B cell (primary cell): ENCODE measurements around the gene RAB3IL1. TPM values are rescaled to one million over a fixed set of nuclear protein-coding genes. Genes with fewer than 3 reads are reported as not detected.

Source experiments
- ATAC-seq: fragments of 200-7000 bp; cut with Tn5 transposase; one replicate; pipeline ENCODE4 v1.10.0; 2021; ENCODE audit warnings: low read depth, mild to moderate bottlenecking, moderate number of reproducible peaks, moderate library complexity
- CTCF ChIA-PET: fragments of 350-600 bp; sonication (Branson Sonifier 250); formaldehyde crosslinking; loops from one replicate; lab custom pipeline; 2021; ENCODE audit warnings: antibody characterized with exemption, inconsistent platforms; lab: Charles Lee
- POLR2A ChIA-PET: fragments of 350-600 bp; sonication (Branson Sonifier 250); formaldehyde crosslinking; loops from one replicate; lab custom pipeline; 2021; ENCODE audit warnings: antibody characterized with exemption; lab: Charles Lee
- DNase-seq: peaks from one replicate; pipeline ENCODE4 v3.0.0; 2013
- H2AFZ ChIP-seq: 2 replicates; pipeline ENCODE4 v1.6.1; 2012; ENCODE audit warnings: mild to moderate bottlenecking, low read depth, low read length; ENCODE audit not compliant: insufficient read depth, poor library complexity, severe bottlenecking
- H3K27ac ChIP-seq, 2 donors: 1 replicate in 1 of 2; 2 replicates in 1 of 2; pipeline ENCODE4 v1.5.1; 2012 to 2013; ENCODE audit warnings: low read length in 2 of 2, mild to moderate bottlenecking in 2 of 2, moderate library complexity in 1 of 2
- H3K27me3 ChIP-seq, 4 experiments: fragments of 200-600 bp in 1 of 4; sonication (generic) in 1 of 4; replicated peaks in 1 of 4; 1 replicate in 2 of 4; 2 replicates in 2 of 4; pipeline versions ENCODE4 v1.6.1 to v1.7.0; 2013 to 2016; ENCODE audit warnings: low read length in 3 of 4, mild to moderate bottlenecking in 2 of 4, mixed read lengths in 1 of 4, moderate library complexity in 1 of 4; ENCODE audit not compliant: insufficient read depth in 4 of 4, control insufficient read depth in 3 of 4; ENCODE audit errors: control extremely low read depth in 1 of 4
- H3K36me3 ChIP-seq, 2 experiments: replicated peaks in 1 of 2; 1 replicate in 1 of 2; 2 replicates in 1 of 2; pipeline versions ENCODE4 v1.6.1 to v1.7.1; 2013; ENCODE audit warnings: low read length in 1 of 2; ENCODE audit not compliant: insufficient read depth in 2 of 2, control insufficient read depth in 1 of 2; ENCODE audit errors: control extremely low read depth in 1 of 2, extremely low read depth in 1 of 2
- H3K4me1 ChIP-seq, 2 donors: fragments of 200-600 bp in 1 of 2; sonication (generic) in 1 of 2; 1 replicate in 1 of 2; 2 replicates in 1 of 2; pipeline versions ENCODE4 v1.5.1 to v1.6.1; 2013 to 2017; ENCODE audit warnings: low read length in 2 of 2; ENCODE audit not compliant: control insufficient read depth in 2 of 2, insufficient read depth in 2 of 2
- H3K4me2 ChIP-seq: replicated peaks from 2 replicates; pipeline ENCODE3; 2012; ENCODE audit warnings: mild to moderate bottlenecking, low read depth, low read length; ENCODE audit not compliant: poor library complexity, severe bottlenecking
- H3K4me3 ChIP-seq, 5 experiments: fragments of 200-600 bp in 1 of 5; sonication (generic) in 1 of 5; 1 replicate in 3 of 5; 2 replicates in 2 of 5; pipeline versions ENCODE4 v1.5.1 to v1.7.0; 2011 to 2016; ENCODE audit warnings: low read length in 4 of 5, mild to moderate bottlenecking in 4 of 5, low read depth in 2 of 5, control low read depth in 1 of 5, moderate library complexity in 1 of 5; ENCODE audit not compliant: insufficient read depth in 1 of 5; ENCODE audit errors: control extremely low read depth in 1 of 5, extremely low read depth in 1 of 5
- H3K79me2 ChIP-seq: fragments of 200-600 bp; sonication (generic); one replicate; pipeline ENCODE4 v1.6.0; 2016; ENCODE audit warnings: low read length; ENCODE audit not compliant: control insufficient read depth, insufficient read depth
- H3K9ac ChIP-seq: fragments of 200-600 bp; sonication (generic); 2 replicates; pipeline ENCODE4 v1.6.1; 2017; ENCODE audit warnings: mild to moderate bottlenecking, low read length, moderate library complexity
- H3K9me3 ChIP-seq, 3 donors: one replicate each; pipeline versions ENCODE4 v1.6.1 to v1.7.1; 2013; ENCODE audit warnings: low read length in 2 of 3; ENCODE audit not compliant: control insufficient read depth in 2 of 3, insufficient read depth in 1 of 3; ENCODE audit errors: control extremely low read depth in 1 of 3
- H4K20me1 ChIP-seq: 2 replicates; pipeline ENCODE4 v1.6.0; 2012; ENCODE audit warnings: mild to moderate bottlenecking, low read length; ENCODE audit not compliant: insufficient read depth, control insufficient read depth, poor library complexity, severe bottlenecking
- H3K27ac Mint-ChIP-seq: one replicate; pipeline ENCODE4 v1.8.0; 2021; ENCODE audit warnings: mixed read lengths
- H3K27me3 Mint-ChIP-seq: one replicate; pipeline ENCODE4 v1.8.0; 2021; ENCODE audit warnings: mixed read lengths
- H3K4me1 Mint-ChIP-seq: one replicate; pipeline ENCODE4 v1.8.0; 2021; ENCODE audit warnings: mixed read lengths
- H3K4me3 Mint-ChIP-seq: one replicate; pipeline ENCODE4 v1.8.0; 2021; ENCODE audit warnings: mixed read lengths
- H3K9me3 Mint-ChIP-seq: one replicate; pipeline ENCODE4 v1.8.0; 2022; ENCODE audit warnings: mixed read lengths; ENCODE audit not compliant: insufficient read depth
- CTCF ChIP-seq: fragments of 200-600 bp; IDR thresholded peaks from one replicate; pipeline ENCODE4 v1.8.0; 2022; ENCODE audit warnings: antibody characterized with exemption, mild to moderate bottlenecking
- EZH2 ChIP-seq: IDR thresholded peaks from 2 replicates; pipeline ENCODE4 v1.6.1; 2012; ENCODE audit warnings: borderline replicate concordance, low read depth, mild to moderate bottlenecking, moderate library complexity, low read length; ENCODE audit not compliant: insufficient read depth, poor library complexity, severe bottlenecking
- WGBS: methylation state at CpG from one replicate; pipeline ENCODE4 v1.1.5; 2013; ENCODE audit warnings: missing lambda C conversion rate; ENCODE audit not compliant: insufficient coverage; 5-methylcytosine and 5-hydroxymethylcytosine counted together
- intact Hi-C: fragments of 100-400 bp; cut with micrococcal nuclease; formaldehyde crosslinking; loops from one replicate; pipeline ENCODE4 v1.10.0; 2022
- polyA plus RNA-seq: library from polyadenylated mRNA; depleted of rRNA; stranded (reverse); fragments of >200 nt; gene quantifications from 2 replicates; pipeline ENCODE4 v1.2.3, GENCODE V29; 2012
- total RNA-seq, 2 donors: library from RNA; stranded (reverse); fragments of 120-200 nt in 1 of 2; gene quantifications; 1 replicate in 1 of 2; 2 replicates in 1 of 2; pipeline versions ENCODE4 v1.2.3 to v1.2.4, GENCODE V29; 2013 to 2022

RAB3IL1 gene
- total and polyA plus RNA-seq, 2 donors (not counting 1 experiment from before 2014, with no cell fraction given), result 0.27 TPM; not detected in 1

GRCh38 chr11:61964058-61964665 is 46.8 kb upstream of the RAB3IL1 start:
- no peak for ATAC-seq
- CTCF ChIA-PET, result interaction anchor here (1.2 to 4.6 kb wide), 7 partner anchors 15 to 170 kb away, joined by 4 to 62 read pairs (median 10); partner anchors contain the start of gene BEST1

More at GRCh38 chr11:61964058-61964665, 46.8 kb upstream of the RAB3IL1 start:
- WGBS, result 83% methylated on average over 1 of the region's 4 CpGs
- H3K27me3 ChIP-seq, result no peaks in the 10 kb centered on the region
- no peaks in the 10 kb centered on the region for H3K9me3 ChIP-seq
- Mint-ChIP-seq H3K9me3 (no peaks in the 10 kb centered on the region), H3K27me3 (no peaks in the 10 kb centered on the region), H3K4me1 (peaks cover 63% of the 10 kb centered on the region), H3K4me3 (peak overlapping the region; percentile 97), H3K27ac (peak overlapping the region; percentile 99)
- peaks cover 47 to 62% of the 10 kb centered on the region in 2 donors for H3K4me1 ChIP-seq
- TF ChIP-seq CTCF (no peak), EZH2 (no peak)
- peaks cover 62% of the 10 kb centered on the region for H3K79me2 ChIP-seq
- peak overlapping the region in 2 of 5 experiments; percentile 23 to 31 for H3K4me3 ChIP-seq
- intact Hi-C loops, result no loop called here
- POLR2A ChIA-PET, result interaction anchor here (0.7 to 1.7 kb wide), 6 partner anchors 9 to 118 kb away, joined by 3 to 6 read pairs (median 4); no protein-coding TSS in a partner anchor
- H4K20me1 ChIP-seq, result peaks cover 33% of the 10 kb centered on the region
- no peak overlapping the region for H3K9ac ChIP-seq
- H3K36me3 ChIP-seq, result peaks cover 0 to 26% of the 10 kb centered on the region in 2 experiments
- no peak for DNase-seq
- H2AFZ ChIP-seq, result no peak overlapping the region
- H3K4me2 ChIP-seq, result peak overlapping the region; percentile 65
- peak overlapping the region; percentile 87 to 89 for H3K27ac ChIP-seq
